ENCODE measurements around the gene TNP2.
A peak's percentile ranks its signal among the peaks of the same experiment; 100 is the strongest.
"Not testable (repeated sequence)": the region's sequence is repeated elsewhere in the genome, so short reads cannot be mapped to it uniquely, and the experiment has no call there.

TNP2 gene

GRCh38 chr16:11239644-11240632 is 29.2 kb downstream of the TNP2 start:
- no peak for DNase-seq (ENCODE audit: low spot score)

GRCh38 chr16:11238272-11239202 is 30.6 kb downstream of the TNP2 start:
- no peak for DNase-seq (ENCODE audit: low spot score)

DNA sequence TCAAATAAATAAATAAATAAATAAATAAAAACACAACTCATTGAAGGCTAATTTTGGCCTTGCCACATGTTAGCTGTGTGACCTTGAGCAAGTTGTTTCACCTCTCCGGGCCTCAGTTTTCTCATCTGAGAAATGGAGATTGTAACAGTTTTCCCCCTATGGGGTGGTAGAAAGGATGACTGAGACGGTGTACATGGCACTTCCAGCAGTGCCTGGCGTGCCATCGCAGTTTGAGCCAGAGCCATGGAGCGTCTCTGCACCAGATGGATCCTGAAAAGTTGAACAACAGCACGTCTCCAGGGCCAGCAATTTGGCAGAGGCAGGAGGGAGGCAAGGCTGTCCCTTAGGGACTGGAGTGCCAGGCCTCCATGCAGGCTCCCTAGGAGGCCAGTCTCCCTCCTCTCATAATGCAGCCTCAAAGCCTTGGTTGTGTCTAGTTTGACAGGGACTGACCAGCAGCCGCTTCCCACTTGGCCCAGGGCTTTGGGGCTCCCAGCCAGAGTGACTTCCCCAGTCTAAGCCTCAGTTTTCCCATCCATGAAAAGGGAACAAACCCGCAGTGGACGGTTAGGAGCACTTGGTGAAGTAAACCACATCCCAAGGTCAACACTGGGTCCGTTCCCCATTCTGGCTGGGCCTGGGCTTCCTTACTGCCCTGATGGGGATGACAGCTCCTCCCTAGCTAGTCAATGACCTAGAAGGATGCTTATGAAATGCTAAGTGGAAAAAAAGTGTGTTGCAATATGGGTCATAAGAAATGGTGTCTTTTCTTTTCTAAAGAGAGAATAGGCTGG is 32.5 kb downstream of the TNP2 start:
- DNase-seq (ENCODE audit: low spot score), result no peak

GRCh38 chr16:11235703-11235991 is 33.5 kb downstream of the TNP2 start:
- DNase-seq (ENCODE audit: low spot score), result no peak

DNA sequence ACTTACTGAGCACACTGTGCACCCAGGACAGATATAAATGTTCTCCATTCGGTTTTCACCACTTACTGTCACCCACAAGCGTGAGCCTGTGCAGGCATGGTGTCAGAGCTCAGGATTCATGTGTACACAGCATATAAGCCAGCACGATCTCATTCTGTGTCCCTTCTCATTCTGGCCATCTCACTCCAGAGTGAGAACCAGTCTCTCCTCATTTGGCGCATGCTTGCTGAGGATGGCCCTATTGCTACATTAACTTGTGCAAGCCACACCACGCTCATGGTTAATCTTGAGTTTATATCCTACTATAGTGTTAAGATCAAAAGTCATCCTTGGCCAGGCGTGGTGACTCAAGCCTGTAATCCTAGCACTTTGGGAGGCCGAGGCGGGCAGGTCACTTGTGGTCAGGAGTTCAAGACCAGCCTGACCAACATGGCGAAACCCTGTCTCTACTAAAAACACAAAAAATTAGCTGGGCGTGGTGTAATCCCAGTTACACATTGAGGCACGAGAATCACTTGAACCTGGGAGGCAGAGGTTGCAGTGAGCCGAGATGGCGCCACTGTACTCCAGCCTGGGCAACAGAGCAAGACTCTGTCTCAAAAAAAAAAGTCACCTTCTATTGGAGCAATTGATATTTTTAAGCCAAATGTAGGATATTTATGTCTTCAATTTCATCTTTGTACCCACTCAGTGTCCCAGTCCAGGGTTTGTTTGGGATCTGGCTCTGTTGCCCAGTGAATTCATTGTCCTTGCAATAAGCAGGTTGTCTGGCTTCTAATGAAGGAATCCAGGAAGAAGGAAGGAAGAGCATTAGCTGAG is 34.0 kb downstream of the TNP2 start:
- no peak for DNase-seq (ENCODE audit: low spot score)

DNA sequence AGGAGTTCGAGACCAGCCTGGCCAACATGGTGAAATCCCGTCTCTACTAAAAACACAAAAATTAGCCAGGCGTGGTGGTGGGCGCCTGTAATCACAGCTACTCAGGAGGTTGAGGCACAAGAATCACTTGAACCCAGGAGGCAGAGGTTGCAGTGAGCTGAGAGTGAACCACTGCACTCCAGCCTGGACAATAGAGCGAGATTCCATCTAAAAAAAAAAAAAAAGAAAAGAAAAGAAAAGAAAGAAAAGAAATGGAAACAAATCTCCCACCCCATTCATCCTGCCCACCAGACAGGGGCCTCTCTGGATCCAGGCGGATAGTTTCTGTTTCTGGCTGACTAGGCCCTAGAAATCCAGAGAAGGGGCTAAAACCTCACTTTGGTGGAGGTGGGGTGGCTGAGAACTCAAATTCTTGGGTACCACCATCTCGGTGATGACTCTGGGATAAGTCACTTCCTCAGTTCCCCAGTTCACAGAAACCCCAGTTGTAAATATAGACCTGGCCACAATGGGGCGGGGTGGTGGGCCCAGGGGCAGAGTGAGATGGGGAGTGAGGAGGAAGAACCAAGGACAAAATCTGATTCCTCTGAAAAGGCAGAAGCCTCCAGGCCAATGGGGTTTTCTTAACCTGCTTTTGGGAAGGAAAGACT is 35.3 kb downstream of the TNP2 start:
- DNase-seq (ENCODE audit: low spot score), result no peak

DNA sequence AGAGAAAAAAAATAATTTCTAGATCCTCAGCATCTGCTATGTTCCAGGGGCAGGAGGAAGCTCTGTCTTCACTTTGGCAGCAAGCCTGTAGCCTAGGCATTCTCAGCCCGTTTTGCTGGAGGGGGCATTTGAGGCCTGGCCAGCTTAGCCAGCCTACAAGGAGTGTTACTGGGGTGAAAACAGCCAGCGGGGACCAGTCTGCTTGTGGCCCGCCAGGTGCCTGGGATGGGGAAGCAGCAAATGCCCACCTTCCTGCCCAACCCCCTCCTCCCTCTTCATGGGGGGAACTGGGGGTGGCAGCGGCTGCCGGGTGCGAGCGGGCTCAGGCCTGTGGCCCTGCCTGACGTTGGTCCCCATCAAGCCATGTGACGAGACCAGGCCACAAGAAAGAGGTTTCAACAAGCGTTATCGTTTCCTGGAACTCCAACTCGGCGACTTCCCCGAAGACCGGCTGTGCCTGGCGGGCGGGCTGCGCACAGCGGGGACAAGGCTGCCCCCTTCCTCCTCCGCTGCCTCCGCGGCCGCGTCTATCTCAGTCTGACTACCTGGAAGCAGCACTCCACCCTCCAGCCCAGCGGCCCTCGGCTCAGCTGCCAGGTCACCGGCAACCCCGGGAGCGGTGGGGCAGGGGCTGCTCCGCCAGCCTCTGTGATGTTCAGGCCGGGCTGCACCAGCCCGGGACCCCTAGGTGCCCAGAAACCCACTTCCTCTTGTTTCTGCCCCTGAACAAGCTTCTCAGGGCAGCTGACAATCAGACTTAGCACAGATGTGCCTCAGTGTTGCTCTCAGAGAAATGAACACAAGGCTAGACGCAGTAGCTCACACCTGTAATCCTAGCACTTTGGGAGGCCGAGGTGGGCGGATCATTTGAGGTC is 36.0 kb downstream of the TNP2 start:
- no peak for DNase-seq (ENCODE audit: low spot score)

DNA sequence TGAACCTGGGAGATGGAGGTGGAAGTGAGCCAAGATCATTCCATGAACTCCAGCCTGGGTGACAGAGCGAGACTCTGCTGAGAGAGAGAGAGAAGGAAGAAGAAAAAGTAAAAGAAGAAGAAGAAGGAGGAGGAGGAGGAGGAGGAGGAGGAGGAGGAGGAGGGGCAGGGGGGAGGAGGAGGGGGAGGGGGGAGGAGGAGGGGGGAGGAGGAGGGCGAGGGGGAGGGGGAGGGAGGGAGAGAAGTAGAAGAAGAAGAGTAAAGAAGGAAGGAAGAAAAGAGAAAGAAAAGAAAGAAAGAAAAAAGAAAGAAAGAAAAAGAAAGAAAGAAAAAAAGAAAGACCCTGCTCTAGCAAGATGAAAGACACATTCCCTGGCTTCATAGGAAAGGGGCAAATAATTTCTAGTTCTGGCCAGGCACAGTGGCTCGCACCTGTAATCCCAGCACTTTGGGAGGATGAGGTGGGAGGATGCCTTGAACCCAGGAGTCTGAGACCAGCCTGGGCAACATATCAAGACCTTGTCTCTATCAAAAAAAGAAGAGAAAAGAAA is 36.7 kb downstream of the TNP2 start:
- no peak for DNase-seq (ENCODE audit: low spot score)

- no peak for DNase-seq (ENCODE audit: low spot score)
Measured at GRCh38 chr16:11231367-11231970, 37.7 kb downstream of the TNP2 start.

DNA sequence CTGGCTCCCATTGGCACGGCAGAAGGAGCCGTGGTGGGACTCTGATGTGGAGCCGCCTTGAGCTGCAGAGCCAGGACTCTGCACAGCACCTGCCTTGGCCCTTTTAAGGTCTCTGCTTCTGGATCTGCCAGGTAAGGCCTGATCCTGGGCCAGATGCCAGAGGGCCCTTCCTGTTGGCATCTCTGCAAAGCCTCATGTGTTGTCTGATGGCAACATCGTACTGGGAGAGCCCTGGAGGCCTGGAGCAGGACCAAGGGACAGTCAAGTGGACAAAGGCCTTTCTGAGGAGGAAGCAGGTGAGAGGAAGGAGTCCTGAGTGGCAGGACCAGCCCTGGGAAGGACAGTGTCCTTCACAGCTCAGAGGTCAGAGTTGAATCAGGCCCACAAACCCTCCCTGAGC is 39.2 kb downstream of the TNP2 start:
- no peak for DNase-seq (ENCODE audit: low spot score)

DNA sequence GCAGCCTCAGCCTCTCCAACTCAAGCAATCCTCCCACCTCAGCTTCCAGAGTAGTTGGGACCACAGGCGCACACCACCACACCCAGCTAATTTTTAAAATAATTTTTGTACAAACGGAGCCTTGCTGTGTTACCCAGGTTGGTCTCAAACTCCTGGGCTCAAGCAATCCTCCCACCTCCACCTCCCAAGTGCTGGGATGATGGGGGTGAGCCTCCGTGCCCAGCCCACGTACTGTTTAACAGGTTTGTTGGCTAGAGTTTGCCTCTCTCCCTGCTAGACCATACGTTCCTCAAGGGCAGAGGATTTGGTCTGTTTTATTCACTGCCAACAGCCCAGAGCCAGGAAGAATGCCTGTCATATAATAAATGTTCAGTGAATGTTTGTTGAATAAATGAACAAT is 39.7 kb downstream of the TNP2 start:
- DNase-seq (ENCODE audit: low spot score), result no peak

GRCh38 chr16:11225677-11226549 is 43.2 kb downstream of the TNP2 start:
- DNase-seq (ENCODE audit: low spot score), result no peak

- DNase-seq (ENCODE audit: low spot score), result peak; percentile 40
Measured at GRCh38 chr16:11224894-11225676, 44.0 kb downstream of the TNP2 start.

- peak; percentile 32 for DNase-seq (ENCODE audit: low spot score)
Measured at GRCh38 chr16:11224096-11224893, 44.8 kb downstream of the TNP2 start.

DNA sequence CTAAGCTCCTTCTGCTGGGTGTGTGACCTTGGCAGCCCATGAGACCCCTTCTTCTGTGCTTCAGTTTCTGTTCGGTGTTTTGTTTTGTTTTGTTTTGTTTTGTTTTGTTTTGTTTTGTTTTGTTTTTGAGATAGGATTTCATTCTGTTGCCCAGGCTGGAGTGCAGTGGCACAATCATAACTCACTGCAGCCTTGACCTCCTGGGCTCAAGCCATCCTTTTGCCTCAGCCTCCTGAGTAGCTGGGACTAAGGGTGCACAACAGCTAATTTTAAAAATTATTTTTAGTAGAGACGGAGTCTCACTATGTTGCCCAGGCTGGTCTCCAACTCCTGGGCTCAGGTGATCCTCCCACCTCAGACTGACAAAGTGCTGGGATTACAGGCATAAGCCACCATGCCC is 48.6 kb downstream of the TNP2 start:
- not testable (repeated sequence) for DNase-seq (ENCODE audit: low spot score)

DNA sequence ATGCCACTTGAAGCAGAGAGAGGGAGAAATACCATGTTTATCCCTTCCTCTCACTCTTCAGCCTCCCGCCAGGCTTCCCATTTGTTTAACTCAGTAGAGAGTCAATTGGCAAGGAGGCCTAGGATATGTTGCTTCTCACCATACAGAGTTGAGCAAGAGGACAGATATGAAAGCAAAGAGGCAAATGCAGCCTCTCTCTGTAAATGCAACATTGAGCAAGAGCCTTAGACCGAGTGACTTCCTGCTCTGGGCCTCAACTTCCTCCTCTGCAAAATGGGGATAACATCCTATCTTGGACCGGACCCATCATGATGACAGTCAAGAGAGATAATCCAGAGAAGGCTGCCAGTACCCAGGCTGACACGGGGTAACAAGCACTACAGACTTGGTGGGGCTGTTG is 49.9 kb downstream of the TNP2 start:
- no peak for DNase-seq (ENCODE audit: low spot score)
